GM19240 (cell line): Measurements from ENCODE around the gene NBR1.
"Not testable (repeated sequence)": the region's sequence is repeated elsewhere in the genome, so short reads cannot be mapped to it uniquely, and the experiment has no call there.

Experiments used
- DNase-seq: peaks from one replicate; pipeline ENCODE4 v3.0.0; 2011; ENCODE audit warnings: low spot score; ENCODE audit not compliant: insufficient read length

NBR1 gene

GRCh38 chr17:43213545-43213944 is 42.5 kb downstream of the NBR1 start:
- DNase-seq, result no peak

- no peak for DNase-seq
Observed at GRCh38 chr17:43215341-43215740, 44.3 kb downstream of the NBR1 start.

- DNase-seq, result no peak
Observed at GRCh38 chr17:43216369-43216761, 45.4 kb downstream of the NBR1 start.

DNA sequence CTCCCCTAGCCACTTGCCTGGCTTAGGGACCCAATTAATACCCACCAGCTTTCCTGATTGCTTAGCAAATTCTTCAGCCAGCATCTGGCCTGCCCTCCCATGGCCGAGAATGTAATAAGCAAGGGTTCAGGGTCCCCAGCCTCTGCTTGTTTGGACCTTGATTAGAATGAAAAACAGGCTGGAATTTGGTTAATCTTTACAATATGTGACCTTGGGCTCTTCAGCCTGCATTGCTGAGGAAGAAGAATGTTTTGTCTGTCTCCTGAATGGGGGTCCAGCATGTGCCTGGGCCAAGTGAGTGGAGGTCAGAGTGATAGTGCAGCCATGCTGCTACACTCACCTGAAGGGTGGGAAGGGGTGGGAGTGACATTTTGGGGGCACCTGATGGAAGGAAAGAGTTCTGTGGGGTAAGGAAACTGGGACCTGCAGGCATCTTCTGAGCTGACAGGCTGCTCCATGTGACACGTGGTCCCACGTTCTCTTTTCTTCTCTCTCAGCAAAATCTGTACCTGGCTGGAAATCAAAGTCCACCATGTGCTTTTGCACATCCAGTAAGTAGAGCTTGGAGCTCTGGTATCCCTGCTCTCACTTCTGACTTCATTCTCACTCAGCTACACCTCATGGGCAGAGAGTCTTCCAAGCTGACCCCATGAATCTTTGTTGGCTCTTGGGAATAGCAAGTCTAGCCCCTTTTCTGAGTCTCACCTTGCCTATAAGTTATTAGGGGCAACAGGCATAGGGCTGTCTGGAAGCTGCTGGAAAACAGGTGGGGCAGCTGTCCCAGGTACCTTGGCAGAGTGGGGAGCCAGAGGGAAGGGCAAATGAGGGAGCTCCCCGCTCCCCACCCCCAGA is 46.0 kb downstream of the NBR1 start:
- DNase-seq, result no peak

DNA sequence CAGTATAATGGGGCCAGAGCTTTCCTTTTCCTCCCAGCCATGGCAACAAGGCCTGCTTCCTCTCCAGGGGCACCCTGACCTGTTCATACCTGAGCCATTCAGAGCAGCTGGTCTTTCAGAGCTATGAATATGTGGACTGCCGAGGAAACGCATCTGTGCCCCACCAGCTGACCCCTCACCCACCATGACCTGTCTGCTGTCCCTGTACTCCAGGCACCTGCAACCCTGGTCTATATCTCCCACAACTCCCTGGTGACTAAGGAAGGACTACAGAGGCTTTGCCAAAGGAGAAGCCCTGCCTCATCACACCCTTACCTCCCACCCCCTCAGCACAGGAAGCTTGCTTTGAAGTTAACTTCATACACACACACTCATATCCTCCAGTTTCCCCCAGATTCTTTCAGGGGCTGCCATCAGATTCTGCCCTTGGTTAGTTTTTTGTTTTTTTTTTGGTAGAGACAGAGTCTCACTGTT is 46.6 kb downstream of the NBR1 start:
- DNase-seq, result no peak

GRCh38 chr17:43219001-43219400 is 48.0 kb downstream of the NBR1 start:
- DNase-seq, result no peak

- DNase-seq, result no peak
Observed at GRCh38 chr17:43219746-43220380, 48.8 kb downstream of the NBR1 start.

GRCh38 chr17:43220511-43221125 is 49.6 kb downstream of the NBR1 start:
- no peak for DNase-seq

DNA sequence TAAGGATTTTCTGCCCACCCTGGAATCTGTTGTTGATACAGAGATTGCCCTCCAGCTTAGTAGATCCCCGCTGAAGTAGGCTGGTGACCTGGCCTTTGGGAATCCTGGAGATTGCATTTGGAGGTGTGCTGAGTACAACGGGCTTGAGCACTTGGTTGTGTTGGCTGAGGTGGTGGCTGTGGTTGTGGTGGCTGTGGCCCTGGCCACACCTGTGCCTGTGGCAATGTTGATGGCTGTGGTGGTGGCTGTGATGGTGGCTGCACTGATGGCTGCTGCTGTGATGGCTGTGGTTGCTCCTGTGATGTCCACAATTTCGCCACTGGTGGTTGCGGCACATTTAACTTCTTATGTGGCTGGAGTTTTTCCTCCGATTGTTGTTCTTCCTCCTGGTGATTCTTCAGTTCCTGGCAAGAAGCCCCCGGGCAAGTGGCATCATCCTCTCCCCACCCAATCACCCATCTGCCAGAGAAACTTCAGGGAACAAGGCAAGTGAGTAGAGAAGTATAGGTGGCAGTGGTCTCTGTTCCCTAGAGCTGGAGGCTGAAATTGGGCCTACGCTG is 53.2 kb downstream of the NBR1 start:
- no peak for DNase-seq

GRCh38 chr17:43226393-43226792 is 55.4 kb downstream of the NBR1 start:
- DNase-seq, result no peak

DNA sequence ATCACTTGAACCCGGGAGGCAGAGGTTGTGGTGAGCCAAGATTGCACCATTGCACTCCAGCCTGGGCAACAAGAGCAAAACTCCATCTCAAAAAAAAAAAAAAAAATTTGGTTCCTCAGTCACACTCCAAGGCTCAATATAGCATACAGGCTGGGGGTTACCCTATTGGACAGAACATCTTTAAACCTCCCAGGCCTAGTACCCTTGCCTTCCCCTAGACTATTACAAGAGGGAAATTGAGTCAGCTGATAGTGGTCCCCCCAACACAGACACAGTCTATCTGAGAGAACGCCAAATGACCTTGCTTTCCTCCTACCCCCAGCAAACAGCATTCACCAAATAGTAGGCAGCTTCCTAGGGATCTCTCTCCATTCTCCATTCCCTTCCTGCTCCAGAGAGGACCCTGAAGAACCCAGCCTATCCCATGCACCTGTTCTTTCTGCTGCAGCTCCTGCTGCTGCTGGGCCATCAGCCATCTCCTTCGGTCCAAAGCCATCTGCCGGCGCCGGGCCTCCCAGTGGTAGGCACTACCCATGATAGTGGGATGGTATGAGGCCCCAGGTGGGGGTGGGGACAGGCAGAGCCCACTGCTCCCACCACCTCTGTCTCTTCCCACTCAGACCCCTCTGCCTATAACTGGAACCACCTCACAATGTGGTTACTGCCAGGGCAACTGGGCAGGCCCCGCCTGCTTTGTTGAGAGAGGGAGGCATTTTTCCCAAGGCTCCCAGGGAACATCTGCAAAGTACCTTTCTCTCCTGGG is 57.2 kb downstream of the NBR1 start, which contains the start of gene CCDC200:
Gene CCDC200, minus strand, starts transcription at position 604 of the 763 bp plus-strand sequence. Its CDS starts 69 bp downstream, at position 535.
- not testable (repeated sequence) for DNase-seq

- not testable (repeated sequence) for DNase-seq
Observed at GRCh38 chr17:43231205-43232020, 60.4 kb downstream of the NBR1 start.

GRCh38 chr17:43232021-43232699 is 61.1 kb downstream of the NBR1 start:
- not testable (repeated sequence) for DNase-seq

GRCh38 chr17:43233263-43233662 is 62.2 kb downstream of the NBR1 start:
- not testable (repeated sequence) for DNase-seq

GRCh38 chr17:43233877-43234276 is 62.9 kb downstream of the NBR1 start, which contains the start of gene RNU2-1:
RNU2-1 (minus strand) TSS chr17:43233977.
- DNase-seq, result not testable (repeated sequence)

DNA sequence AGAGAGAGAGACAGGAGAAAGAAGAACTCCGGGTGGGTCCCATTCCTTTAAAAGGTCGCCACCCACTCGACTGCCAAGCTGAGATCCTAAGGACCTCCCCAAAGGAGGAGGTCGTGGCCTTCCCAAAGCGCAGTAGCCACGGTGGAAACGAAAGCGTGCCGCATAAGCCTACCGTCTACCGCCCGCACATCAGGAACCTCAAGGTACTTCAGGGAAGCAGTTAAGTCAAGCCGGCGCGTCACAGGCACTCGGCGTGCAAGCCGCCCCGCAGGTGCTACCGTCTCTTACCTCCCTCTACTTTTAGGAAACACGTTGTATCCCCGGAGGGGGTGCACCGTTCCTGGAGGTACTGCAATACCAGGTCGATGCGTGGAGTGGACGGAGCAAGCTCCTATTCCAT is 68.6 kb downstream of the NBR1 start:
- DNase-seq, result not testable (repeated sequence)

DNA sequence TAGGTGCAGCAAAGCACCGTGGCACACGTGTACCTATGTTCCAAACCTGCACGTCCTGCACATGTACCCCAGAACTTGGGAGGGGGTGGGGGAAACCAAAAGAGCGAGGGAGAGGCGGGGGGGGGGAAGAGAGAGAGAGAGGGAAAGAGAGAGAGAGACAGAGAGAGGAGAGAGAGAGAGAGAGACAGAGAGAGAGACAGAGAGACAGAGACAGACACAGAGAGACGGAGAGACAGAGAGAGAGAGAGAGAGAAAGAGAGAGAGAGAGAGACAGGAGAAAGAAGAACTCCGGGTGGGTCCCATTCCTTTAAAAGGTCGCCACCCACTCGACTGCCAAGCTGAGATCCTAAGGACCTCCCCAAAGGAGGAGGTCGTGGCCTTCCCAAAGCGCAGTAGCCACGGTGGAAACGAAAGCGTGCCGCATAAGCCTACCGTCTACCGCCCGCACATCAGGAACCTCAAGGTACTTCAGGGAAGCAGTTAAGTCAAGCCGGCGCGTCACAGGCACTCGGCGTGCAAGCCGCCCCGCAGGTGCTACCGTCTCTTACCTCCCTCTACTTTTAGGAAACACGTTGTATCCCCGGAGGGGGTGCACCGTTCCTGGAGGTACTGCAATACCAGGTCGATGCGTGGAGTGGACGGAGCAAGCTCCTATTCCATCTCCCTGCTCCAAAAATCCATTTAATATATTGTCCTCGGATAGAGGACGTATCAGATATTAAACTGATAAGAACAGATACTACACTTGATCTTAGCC is 69.8 kb downstream of the NBR1 start:
- DNase-seq, result not testable (repeated sequence)

GRCh38 chr17:43246456-43246855 is 75.4 kb downstream of the NBR1 start:
- not testable (repeated sequence) for DNase-seq
